Lower leg skin (tissue), 4 donors: ENCODE measurements around the gene SLC10A7. TPM values are rescaled to one million over a fixed set of nuclear protein-coding genes. Genes with fewer than 3 reads are reported as not detected.

ENCODE experiments used
- DNase-seq, 2 donors: peaks; one replicate each; pipeline ENCODE4 v3.0.0-alpha.2; 2019; ENCODE audit warnings: low spot score in 2 of 2
- H3K4me3 ChIP-seq: fragments of 200-600 bp; sonication (generic); 2 replicates; pipeline ENCODE4 v1.5.1; 2017; ENCODE audit warnings: mild to moderate bottlenecking, low read depth; ENCODE audit not compliant: poor library complexity, severe bottlenecking
- POLR2A ChIP-seq, 2 donors: fragments of 450-650 bp; IDR thresholded peaks; one replicate each; pipeline ENCODE4 v1.6.1; 2016 to 2017; ENCODE audit warnings: antibody characterized with exemption in 2 of 2, mild to moderate bottlenecking in 1 of 2, moderate library complexity in 1 of 2
- WGBS, 2 donors: methylation state at CpG; one replicate each; pipeline ENCODE4 v1.1.5; 2018; 5-methylcytosine and 5-hydroxymethylcytosine counted together
- intact Hi-C: fragments of 100-400 bp; cut with DNase I; formaldehyde crosslinking; loops from one replicate; pipeline ENCODE4 v1.15.0; 2023; ENCODE audit warnings: low total_unique reads
- total RNA-seq, 4 donors: library from RNA; depleted of rRNA; stranded (reverse); fragments of >200 nt; gene quantifications; one replicate each; pipeline ENCODE4 v1.1.0, GENCODE V29; 2016
- TF ChIP-seq, protein P1 (sequence below), 3 donors: fragments of 450-650 bp; IDR thresholded peaks; one replicate each; pipeline ENCODE4 v1.5.1; 2016; ENCODE audit warnings: antibody characterized with exemption in 3 of 3, mild to moderate bottlenecking in 3 of 3, moderate library complexity in 2 of 3

Gene SLC10A7
- total RNA-seq, 4 donors from 2014 or later = 5.5 to 11.0 (median 8.8) TPM

GRCh38 chr4:146340798-146341197, 180.9 kb downstream of the SLC10A7 start:
- intact Hi-C loops = no loop called here
- H3K4me3 ChIP-seq = no peak overlapping the region
- TF ChIP-seq, protein P1, sequence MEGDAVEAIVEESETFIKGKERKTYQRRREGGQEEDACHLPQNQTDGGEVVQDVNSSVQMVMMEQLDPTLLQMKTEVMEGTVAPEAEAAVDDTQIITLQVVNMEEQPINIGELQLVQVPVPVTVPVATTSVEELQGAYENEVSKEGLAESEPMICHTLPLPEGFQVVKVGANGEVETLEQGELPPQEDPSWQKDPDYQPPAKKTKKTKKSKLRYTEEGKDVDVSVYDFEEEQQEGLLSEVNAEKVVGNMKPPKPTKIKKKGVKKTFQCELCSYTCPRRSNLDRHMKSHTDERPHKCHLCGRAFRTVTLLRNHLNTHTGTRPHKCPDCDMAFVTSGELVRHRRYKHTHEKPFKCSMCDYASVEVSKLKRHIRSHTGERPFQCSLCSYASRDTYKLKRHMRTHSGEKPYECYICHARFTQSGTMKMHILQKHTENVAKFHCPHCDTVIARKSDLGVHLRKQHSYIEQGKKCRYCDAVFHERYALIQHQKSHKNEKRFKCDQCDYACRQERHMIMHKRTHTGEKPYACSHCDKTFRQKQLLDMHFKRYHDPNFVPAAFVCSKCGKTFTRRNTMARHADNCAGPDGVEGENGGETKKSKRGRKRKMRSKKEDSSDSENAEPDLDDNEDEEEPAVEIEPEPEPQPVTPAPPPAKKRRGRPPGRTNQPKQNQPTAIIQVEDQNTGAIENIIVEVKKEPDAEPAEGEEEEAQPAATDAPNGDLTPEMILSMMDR (IDR thresholded peaks at IDR 0.05) = no peak
- TF ChIP-seq POLR2A (IDR thresholded peaks at IDR 0.05) = no peak
- DNase-seq = no peak

GRCh38 chr4:146338512-146338911, 183.2 kb downstream of the SLC10A7 start:
- DNase-seq = no peak
- TF ChIP-seq, protein P1 (IDR thresholded peaks at IDR 0.05) = no peak
- TF ChIP-seq POLR2A (IDR thresholded peaks at IDR 0.05) = no peak
- intact Hi-C loops = no loop called here
- H3K4me3 ChIP-seq = no peak overlapping the region

- WGBS, 2 donors = 44 to 66% methylated on average over 1 of the region's 1 CpG
- intact Hi-C loops = no loop called here
- H3K4me3 ChIP-seq = no peak overlapping the region
- no peak for TF ChIP-seq POLR2A (IDR thresholded peaks at IDR 0.05)
- TF ChIP-seq, protein P1 (IDR thresholded peaks at IDR 0.05) = no peak
- DNase-seq = no peak
These were observed 185.3 kb downstream of the SLC10A7 start for GRCh38 chr4:146336410-146336807.

- intact Hi-C loops = no loop called here
- TF ChIP-seq, protein P1 (IDR thresholded peaks at IDR 0.05) = no peak
- TF ChIP-seq POLR2A (IDR thresholded peaks at IDR 0.05) = no peak
- 61 to 63% methylated on average over 3 of the region's 3 CpGs for WGBS, 2 donors
- no peak overlapping the region for H3K4me3 ChIP-seq
- DNase-seq = no peak
These were observed 185.9 kb downstream of the SLC10A7 start for GRCh38 chr4:146335763-146336409.

DNA sequence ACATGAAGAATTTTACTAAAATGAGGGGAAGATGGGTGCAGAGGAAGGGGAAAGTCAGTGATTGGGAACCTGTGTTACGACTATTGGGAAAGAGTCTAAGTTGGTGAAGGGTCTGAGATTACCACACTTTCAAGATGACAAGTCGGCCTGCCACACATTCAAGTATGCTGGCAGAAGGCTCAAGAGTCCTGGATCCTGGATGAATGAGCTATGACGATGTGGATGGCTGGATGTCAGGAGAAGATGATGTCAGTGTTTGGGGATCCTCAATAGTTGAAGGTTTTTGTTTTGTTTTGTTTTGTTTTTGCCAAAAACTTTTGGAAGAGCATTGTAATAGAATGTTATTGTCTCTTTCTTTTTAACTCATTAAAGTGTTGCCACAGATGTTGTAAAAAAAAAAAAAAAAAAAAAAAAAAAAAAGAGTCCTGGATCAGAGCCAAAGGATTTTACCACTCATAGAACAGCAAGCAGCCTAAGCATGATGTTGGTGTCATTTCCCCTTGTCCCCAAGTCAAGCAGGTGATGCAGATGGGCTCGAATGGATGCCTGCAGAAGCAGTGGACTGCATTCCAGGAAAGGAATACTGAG, 186.8 kb downstream of the SLC10A7 start:
- intact Hi-C loops = no loop called here
- DNase-seq = no peak

More for the DNA sequence above, 186.8 kb downstream of the SLC10A7 start:
- 64 to 70% methylated on average over 4 of the region's 4 CpGs for WGBS, 2 donors
- H3K4me3 ChIP-seq = no peak overlapping the region
- TF ChIP-seq, protein P1 (IDR thresholded peaks at IDR 0.05) = no peak
- TF ChIP-seq POLR2A (IDR thresholded peaks at IDR 0.05) = no peak
